A549 (cell line): Measurements from ENCODE around the gene KRT77. TPM values are rescaled to one million over a fixed set of nuclear protein-coding genes. Genes with fewer than 3 reads are reported as not detected.

Experiments
- ATAC-seq, 2 experiments: fragments of 200-7000 bp in 1 of 2; fragments of >200 bp in 1 of 2; cut with Nextera tagmentation in 1 of 2; cut with Tn5 transposase in 1 of 2; 3 replicates each; pipeline versions ENCODE4 v1.8.0 to v1.9.1; 2018 to 2020; ENCODE audit warnings: mild to moderate bottlenecking in 1 of 2, moderate library complexity in 1 of 2
- CTCF ChIA-PET: fragments of 300-600 bp; sonication (Branson Sonifier 250); formaldehyde crosslinking; extraction: SDS; loops from one replicate; lab custom pipeline; 2021; ENCODE audit warnings: antibody characterized with exemption, inconsistent platforms; lab: Yijun Ruan, JAX
- POLR2A ChIA-PET: fragments of 350-600 bp; formaldehyde crosslinking; extraction: SDS; loops from one replicate; lab custom pipeline; 2021; ENCODE audit warnings: antibody characterized with exemption, inconsistent platforms; lab: Yijun Ruan, JAX
- DNase-seq, 2 experiments: peaks; one replicate each; pipeline versions ENCODE4 v3.0.0 to v3.0.0-alpha.2; 2011 to 2016; ENCODE audit warnings: low read depth in 1 of 2, low spot score in 1 of 2
- FAIRE-seq: peaks from 2 replicates; lab custom pipeline; 2011; peaks lifted over from hg19 to GRCh38; lab: Jason Lieb, UNC
- H3K27ac ChIP-seq, 2 experiments: fragments of >200 bp; sonication (Bioruptor Twin); formaldehyde crosslinking; 3 replicates each; pipeline ENCODE4 v1.5.1; 2016 to 2017
- H3K4me1 ChIP-seq: fragments of >200 bp; sonication (Bioruptor Twin); formaldehyde crosslinking; 3 replicates; pipeline ENCODE4 v1.6.1; 2016
- H3K4me2 ChIP-seq: fragments of >200 bp; sonication (Bioruptor Twin); formaldehyde crosslinking; 3 replicates; pipeline ENCODE4 v1.6.1; 2016
- H3K4me3 ChIP-seq: fragments of >200 bp; sonication (Bioruptor Twin); formaldehyde crosslinking; 3 replicates; pipeline ENCODE4 v1.5.1; 2016
- H3K9me3 ChIP-seq: fragments of >200 bp; sonication (Bioruptor Twin); formaldehyde crosslinking; 3 replicates; pipeline ENCODE4 v1.6.1; 2016
- CBX2 ChIP-seq: fragments of 200-600 bp; sonication (generic); IDR thresholded peaks from 2 replicates; pipeline ENCODE4 v1.6.1; 2016; ENCODE audit warnings: low read depth, mild to moderate bottlenecking, borderline replicate concordance
- EHMT2 ChIP-seq: fragments of 200-600 bp; sonication (generic); IDR thresholded peaks from 2 replicates; pipeline ENCODE4 v1.6.1; 2016; ENCODE audit warnings: antibody characterized with exemption, low read depth, mild to moderate bottlenecking, moderate library complexity
- EP300 ChIP-seq, 2 experiments: fragments of >200 bp; sonication (Bioruptor Twin); formaldehyde crosslinking; IDR thresholded peaks; 2 replicates in 1 of 2; 3 replicates in 1 of 2; pipeline ENCODE4 v1.6.1; 2016 to 2017
- FOSB ChIP-seq: fragments of 250-450 bp; sonication (Bioruptor Pico); IDR thresholded peaks from 2 replicates; pipeline ENCODE4 v1.5.0; 2020; ENCODE audit warnings: mild to moderate bottlenecking, moderate library complexity
- FOSL2 ChIP-seq, 2 experiments: fragments of 450-650 bp in 1 of 2; fragments of >200 bp in 1 of 2; sonication (Bioruptor Twin) in 1 of 2; formaldehyde crosslinking; IDR thresholded peaks; 2 replicates each; pipeline versions ENCODE4 v1.5.0 to v1.6.1; 2016 to 2020; ENCODE audit warnings: mild to moderate bottlenecking in 1 of 2, moderate library complexity in 1 of 2
- HEYL ChIP-seq: fragments of 250-450 bp; sonication (Bioruptor Pico); IDR thresholded peaks from 2 replicates; pipeline ENCODE4 v1.8.0; 2021; ENCODE audit warnings: mild to moderate bottlenecking, moderate library complexity
- JUN ChIP-seq, 2 experiments: fragments of >200 bp; sonication (Bioruptor Twin); formaldehyde crosslinking; IDR thresholded peaks; 2 replicates in 1 of 2; 3 replicates in 1 of 2; pipeline ENCODE4 v1.6.1; 2016 to 2017
- JUNB ChIP-seq: fragments of >200 bp; sonication (Bioruptor Twin); formaldehyde crosslinking; IDR thresholded peaks from 2 replicates; pipeline ENCODE4 v1.6.1; 2016
- NR3C1 ChIP-seq: fragments of >200 bp; sonication (Bioruptor Twin); formaldehyde crosslinking; IDR thresholded peaks from 3 replicates; pipeline ENCODE4 v1.6.1; 2017
- PHF8 ChIP-seq: fragments of 200-600 bp; sonication (generic); IDR thresholded peaks from 2 replicates; pipeline ENCODE4 v1.6.1; 2016; ENCODE audit warnings: low read depth, mild to moderate bottlenecking, antibody characterized with exemption, moderate library complexity, borderline replicate concordance
- POLR2AphosphoS2 ChIP-seq: conservative IDR thresholded peaks from 2 replicates; pipeline ENCODE4 v1.6.1; 2012; ENCODE audit warnings: low read length, improper control_type of control experiment, inconsistent platforms
- RARB ChIP-seq: fragments of 250-450 bp; sonication (Bioruptor Pico); IDR thresholded peaks from 2 replicates; pipeline ENCODE4 v1.8.0; 2021; ENCODE audit warnings: mild to moderate bottlenecking, moderate library complexity
- RCOR1 ChIP-seq: fragments of 150-350 bp; IDR thresholded peaks from 2 replicates; pipeline ENCODE4 v1.6.1; 2014; ENCODE audit warnings: antibody characterized with exemption, low read length, low read depth
- SREBF2 ChIP-seq: fragments of 450-650 bp; IDR thresholded peaks from 2 replicates; pipeline ENCODE4 v1.6.1; 2014; ENCODE audit warnings: mild to moderate bottlenecking, moderate library complexity
- TFCP2L1 ChIP-seq: fragments of 250-450 bp; sonication (Bioruptor Pico); IDR thresholded peaks from 2 replicates; pipeline ENCODE4 v1.5.0; 2021; ENCODE audit warnings: mild to moderate bottlenecking
- ZC3H11A ChIP-seq: fragments of 450-650 bp; IDR thresholded peaks from 2 replicates; pipeline ENCODE4 v1.6.1; 2014; ENCODE audit warnings: antibody characterized with exemption, mild to moderate bottlenecking
- WGBS: methylation state at CpG from one replicate; pipeline ENCODE4 v1.1.6; 2017; ENCODE audit errors: missing lambda C conversion rate; 5-methylcytosine and 5-hydroxymethylcytosine counted together
- polyA plus RNA-seq, 4 experiments: library from polyadenylated mRNA; depleted of rRNA in 3 of 4; stranded (reverse); fragments of >200 nt; fragmentation: RNase III in 1 of 4; extraction: RNeasy Plus Mini Kit Qiagen cat#74134 plus additional on column Dnase treatment in 1 of 4; gene quantifications; 2 replicates in 3 of 4; 3 replicates in 1 of 4; pipeline ENCODE4 v1.2.3, GENCODE V29; 2011 to 2017
- TF ChIP-seq, protein P1 (sequence below): fragments of >200 bp; sonication (Bioruptor Twin); formaldehyde crosslinking; IDR thresholded peaks from 3 replicates; pipeline ENCODE4 v1.5.1; 2016
- TF ChIP-seq, protein P2 (sequence below): IDR thresholded peaks from 2 replicates; pipeline ENCODE4 v1.6.1; 2012; ENCODE audit warnings: low read depth, borderline replicate concordance
- TF ChIP-seq, protein P3 (sequence below): IDR thresholded peaks from 2 replicates; pipeline ENCODE4 v1.6.1; 2012
- TF ChIP-seq, protein P4 (sequence below): fragments of >200 bp; sonication (Bioruptor Twin); formaldehyde crosslinking; IDR thresholded peaks from 3 replicates; pipeline ENCODE4 v1.6.1; 2016
- TF ChIP-seq, protein P5 (sequence below): fragments of 450-650 bp; IDR thresholded peaks from 2 replicates; pipeline ENCODE4 v1.6.1; 2014; ENCODE audit warnings: antibody characterized with exemption
- TF ChIP-seq, protein P6 (sequence below): fragments of 200-600 bp; sonication (generic); IDR thresholded peaks from 2 replicates; pipeline ENCODE4 v1.6.1; 2016; ENCODE audit warnings: antibody characterized with exemption, mild to moderate bottlenecking, moderate library complexity

The KRT77 gene
- polyA plus RNA-seq, 2 of the 4 experiments (the other 2 are of a cell fraction): 0.03 TPM; not detected in 1

DNA sequence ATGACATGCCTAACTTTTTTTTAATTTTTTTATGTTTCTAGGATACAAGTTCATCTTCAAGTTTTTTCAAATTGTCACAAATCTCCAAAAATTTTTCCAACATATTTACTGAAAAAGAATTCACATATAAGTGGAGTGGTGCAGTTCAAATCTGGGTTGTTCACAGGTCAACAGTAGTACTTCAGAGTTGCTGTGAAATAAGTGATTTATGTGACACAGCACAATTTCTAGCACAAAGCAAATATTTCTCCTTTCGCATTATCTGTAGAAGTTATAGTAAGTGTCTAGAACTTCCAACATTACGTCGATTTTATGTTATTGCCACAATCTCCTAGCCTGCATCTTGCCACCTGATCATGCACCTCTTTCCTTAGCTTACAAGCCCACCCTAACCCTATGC is 41.7 kb downstream of the KRT77 start:
- CTCF ChIA-PET: no interaction called here
- TF ChIP-seq RCOR1 (no peak), NR3C1 (no peak), EP300 (IDR thresholded peaks at IDR 0.05) (no peak), SREBF2 (no peak), JUN (IDR thresholded peaks at IDR 0.05) (no peak), RARB (CRISPR knock-in tag) (no peak)
- TF ChIP-seq, protein P1, sequence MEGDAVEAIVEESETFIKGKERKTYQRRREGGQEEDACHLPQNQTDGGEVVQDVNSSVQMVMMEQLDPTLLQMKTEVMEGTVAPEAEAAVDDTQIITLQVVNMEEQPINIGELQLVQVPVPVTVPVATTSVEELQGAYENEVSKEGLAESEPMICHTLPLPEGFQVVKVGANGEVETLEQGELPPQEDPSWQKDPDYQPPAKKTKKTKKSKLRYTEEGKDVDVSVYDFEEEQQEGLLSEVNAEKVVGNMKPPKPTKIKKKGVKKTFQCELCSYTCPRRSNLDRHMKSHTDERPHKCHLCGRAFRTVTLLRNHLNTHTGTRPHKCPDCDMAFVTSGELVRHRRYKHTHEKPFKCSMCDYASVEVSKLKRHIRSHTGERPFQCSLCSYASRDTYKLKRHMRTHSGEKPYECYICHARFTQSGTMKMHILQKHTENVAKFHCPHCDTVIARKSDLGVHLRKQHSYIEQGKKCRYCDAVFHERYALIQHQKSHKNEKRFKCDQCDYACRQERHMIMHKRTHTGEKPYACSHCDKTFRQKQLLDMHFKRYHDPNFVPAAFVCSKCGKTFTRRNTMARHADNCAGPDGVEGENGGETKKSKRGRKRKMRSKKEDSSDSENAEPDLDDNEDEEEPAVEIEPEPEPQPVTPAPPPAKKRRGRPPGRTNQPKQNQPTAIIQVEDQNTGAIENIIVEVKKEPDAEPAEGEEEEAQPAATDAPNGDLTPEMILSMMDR: no peak
- TF ChIP-seq, protein P2, sequence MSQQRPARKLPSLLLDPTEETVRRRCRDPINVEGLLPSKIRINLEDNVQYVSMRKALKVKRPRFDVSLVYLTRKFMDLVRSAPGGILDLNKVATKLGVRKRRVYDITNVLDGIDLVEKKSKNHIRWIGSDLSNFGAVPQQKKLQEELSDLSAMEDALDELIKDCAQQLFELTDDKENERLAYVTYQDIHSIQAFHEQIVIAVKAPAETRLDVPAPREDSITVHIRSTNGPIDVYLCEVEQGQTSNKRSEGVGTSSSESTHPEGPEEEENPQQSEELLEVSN: no peak

DNA sequence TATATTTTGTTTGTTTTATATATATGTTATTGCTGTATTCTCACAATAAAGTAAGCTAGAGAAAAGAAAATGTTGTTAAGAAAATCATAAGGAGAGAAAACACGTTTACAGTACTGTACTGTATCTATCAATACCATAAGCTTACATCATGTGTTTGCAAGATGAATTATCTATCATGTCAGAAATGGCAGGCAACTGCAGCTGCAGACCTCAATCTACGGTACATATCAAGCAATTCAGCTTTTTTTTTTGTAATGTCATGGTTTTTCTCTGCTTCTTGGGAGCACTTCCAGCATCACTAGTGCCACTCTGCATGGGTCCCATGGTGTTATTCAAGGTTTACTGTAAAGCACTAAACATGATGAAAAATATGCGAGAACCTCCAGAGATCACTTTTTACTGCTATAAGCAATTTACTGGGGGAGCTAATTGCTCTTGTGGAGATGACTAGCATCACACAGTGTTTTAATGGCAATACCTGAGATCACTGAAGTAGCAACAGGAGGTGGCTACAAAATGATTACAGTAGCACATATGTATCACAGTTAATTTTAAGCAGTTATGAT is 42.3 kb downstream of the KRT77 start:
- FAIRE-seq (no peak), DNase-seq (no peak), ATAC-seq (no peak)
- H3K4me2 ChIP-seq: no peak overlapping the region
- H3K27ac ChIP-seq: no peak overlapping the region
- no peaks in the 10 kb centered on the region for H3K9me3 ChIP-seq
- TF ChIP-seq EP300 (IDR thresholded peaks at IDR 0.05) (no peak), FOSL2 (IDR thresholded peaks at IDR 0.05) (no peak), FOSL2 (CRISPR knock-in tag; IDR thresholded peaks at IDR 0.05) (no peak), POLR2AphosphoS2 (no peak), SREBF2 (no peak), FOSB (CRISPR knock-in tag) (no peak), CBX2 (no peak), JUNB (no peak), ZC3H11A (no peak)
- TF ChIP-seq, protein P3, sequence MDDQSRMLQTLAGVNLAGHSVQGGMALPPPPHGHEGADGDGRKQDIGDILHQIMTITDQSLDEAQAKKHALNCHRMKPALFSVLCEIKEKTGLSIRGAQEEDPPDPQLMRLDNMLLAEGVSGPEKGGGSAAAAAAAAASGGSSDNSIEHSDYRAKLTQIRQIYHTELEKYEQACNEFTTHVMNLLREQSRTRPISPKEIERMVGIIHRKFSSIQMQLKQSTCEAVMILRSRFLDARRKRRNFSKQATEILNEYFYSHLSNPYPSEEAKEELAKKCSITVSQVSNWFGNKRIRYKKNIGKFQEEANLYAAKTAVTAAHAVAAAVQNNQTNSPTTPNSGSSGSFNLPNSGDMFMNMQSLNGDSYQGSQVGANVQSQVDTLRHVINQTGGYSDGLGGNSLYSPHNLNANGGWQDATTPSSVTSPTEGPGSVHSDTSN: no peak
- TF ChIP-seq, protein P4, sequence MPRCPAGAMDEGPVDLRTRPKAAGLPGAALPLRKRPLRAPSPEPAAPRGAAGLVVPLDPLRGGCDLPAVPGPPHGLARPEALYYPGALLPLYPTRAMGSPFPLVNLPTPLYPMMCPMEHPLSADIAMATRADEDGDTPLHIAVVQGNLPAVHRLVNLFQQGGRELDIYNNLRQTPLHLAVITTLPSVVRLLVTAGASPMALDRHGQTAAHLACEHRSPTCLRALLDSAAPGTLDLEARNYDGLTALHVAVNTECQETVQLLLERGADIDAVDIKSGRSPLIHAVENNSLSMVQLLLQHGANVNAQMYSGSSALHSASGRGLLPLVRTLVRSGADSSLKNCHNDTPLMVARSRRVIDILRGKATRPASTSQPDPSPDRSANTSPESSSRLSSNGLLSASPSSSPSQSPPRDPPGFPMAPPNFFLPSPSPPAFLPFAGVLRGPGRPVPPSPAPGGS: no peak
- TF ChIP-seq, protein P5, sequence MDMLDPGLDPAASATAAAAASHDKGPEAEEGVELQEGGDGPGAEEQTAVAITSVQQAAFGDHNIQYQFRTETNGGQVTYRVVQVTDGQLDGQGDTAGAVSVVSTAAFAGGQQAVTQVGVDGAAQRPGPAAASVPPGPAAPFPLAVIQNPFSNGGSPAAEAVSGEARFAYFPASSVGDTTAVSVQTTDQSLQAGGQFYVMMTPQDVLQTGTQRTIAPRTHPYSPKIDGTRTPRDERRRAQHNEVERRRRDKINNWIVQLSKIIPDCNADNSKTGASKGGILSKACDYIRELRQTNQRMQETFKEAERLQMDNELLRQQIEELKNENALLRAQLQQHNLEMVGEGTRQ: no peak
- POLR2A ChIA-PET: no interaction called here
- no peak overlapping the region for H3K4me3 ChIP-seq
- CTCF ChIA-PET: interaction anchor here (0.7 to 1.1 kb wide), 2 partner anchors 255 to 517 kb away, joined by 3 read pairs; no protein-coding TSS in a partner anchor
- H3K4me1 ChIP-seq: no peaks in the 10 kb centered on the region
- 63% methylated on average over 3 of the region's 3 CpGs for WGBS

More for the DNA sequence above, 41.7 kb downstream of the KRT77 start:
- no peak overlapping the region for H3K4me3 ChIP-seq
- POLR2A ChIA-PET: no interaction called here
- H3K27ac ChIP-seq: no peak overlapping the region
- 93% methylated on average over 3 of the region's 3 CpGs for WGBS
- H3K9me3 ChIP-seq: no peaks in the 10 kb centered on the region
- no peak for ATAC-seq
- no peak overlapping the region for H3K4me2 ChIP-seq
- no peaks in the 10 kb centered on the region for H3K4me1 ChIP-seq
- FAIRE-seq: no peak
- no peak for DNase-seq

DNA sequence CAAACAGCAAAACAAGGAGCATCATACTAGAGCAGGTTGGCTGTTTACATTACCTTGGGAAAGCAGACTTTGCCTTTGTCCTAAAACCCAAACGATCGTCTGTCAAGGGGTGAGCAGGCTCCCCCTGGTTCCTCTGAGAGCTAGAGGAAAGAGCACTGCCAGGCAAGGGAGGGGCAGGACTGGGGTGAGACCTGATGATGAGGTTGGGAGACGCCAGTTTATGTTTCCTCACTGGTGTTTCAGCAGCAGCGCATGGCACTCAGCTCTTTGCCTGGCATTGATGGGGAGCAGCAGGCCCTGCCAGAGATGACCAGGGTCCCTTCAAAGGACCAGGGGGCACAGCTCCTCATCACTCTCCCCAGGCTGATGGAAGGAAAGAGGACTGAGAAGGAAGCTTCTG is 43.4 kb downstream of the KRT77 start:
- no peak for DNase-seq
- no peak overlapping the region for H3K4me3 ChIP-seq
- H3K9me3 ChIP-seq: no peaks in the 10 kb centered on the region
- FAIRE-seq: no peak
- no peak overlapping the region for H3K4me2 ChIP-seq
- no peaks in the 10 kb centered on the region for H3K4me1 ChIP-seq
- POLR2A ChIA-PET: no interaction called here
- 82% methylated on average over 4 of the region's 4 CpGs for WGBS
- CTCF ChIA-PET: interaction anchor here (0.8 to 1.1 kb wide), 3 partner anchors 206 to 516 kb away, joined by 3 to 4 read pairs (median 3); no protein-coding TSS in a partner anchor
- H3K27ac ChIP-seq: no peak overlapping the region
- no peak for ATAC-seq
- TF ChIP-seq RCOR1: no peak
- TF ChIP-seq ZC3H11A: no peak
- no peak for TF ChIP-seq TFCP2L1
- TF ChIP-seq EP300 (IDR thresholded peaks at IDR 0.05): no peak
- TF ChIP-seq HEYL (CRISPR knock-in tag): no peak
- no peak for TF ChIP-seq PHF8
- TF ChIP-seq EHMT2: no peak
- TF ChIP-seq, protein P5: no peak
- TF ChIP-seq, protein P6, sequence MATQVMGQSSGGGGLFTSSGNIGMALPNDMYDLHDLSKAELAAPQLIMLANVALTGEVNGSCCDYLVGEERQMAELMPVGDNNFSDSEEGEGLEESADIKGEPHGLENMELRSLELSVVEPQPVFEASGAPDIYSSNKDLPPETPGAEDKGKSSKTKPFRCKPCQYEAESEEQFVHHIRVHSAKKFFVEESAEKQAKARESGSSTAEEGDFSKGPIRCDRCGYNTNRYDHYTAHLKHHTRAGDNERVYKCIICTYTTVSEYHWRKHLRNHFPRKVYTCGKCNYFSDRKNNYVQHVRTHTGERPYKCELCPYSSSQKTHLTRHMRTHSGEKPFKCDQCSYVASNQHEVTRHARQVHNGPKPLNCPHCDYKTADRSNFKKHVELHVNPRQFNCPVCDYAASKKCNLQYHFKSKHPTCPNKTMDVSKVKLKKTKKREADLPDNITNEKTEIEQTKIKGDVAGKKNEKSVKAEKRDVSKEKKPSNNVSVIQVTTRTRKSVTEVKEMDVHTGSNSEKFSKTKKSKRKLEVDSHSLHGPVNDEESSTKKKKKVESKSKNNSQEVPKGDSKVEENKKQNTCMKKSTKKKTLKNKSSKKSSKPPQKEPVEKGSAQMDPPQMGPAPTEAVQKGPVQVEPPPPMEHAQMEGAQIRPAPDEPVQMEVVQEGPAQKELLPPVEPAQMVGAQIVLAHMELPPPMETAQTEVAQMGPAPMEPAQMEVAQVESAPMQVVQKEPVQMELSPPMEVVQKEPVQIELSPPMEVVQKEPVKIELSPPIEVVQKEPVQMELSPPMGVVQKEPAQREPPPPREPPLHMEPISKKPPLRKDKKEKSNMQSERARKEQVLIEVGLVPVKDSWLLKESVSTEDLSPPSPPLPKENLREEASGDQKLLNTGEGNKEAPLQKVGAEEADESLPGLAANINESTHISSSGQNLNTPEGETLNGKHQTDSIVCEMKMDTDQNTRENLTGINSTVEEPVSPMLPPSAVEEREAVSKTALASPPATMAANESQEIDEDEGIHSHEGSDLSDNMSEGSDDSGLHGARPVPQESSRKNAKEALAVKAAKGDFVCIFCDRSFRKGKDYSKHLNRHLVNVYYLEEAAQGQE: no peak
- no peak for TF ChIP-seq SREBF2
